NCI-H2081 (cell line): ENCODE data around the gene TMEM91.
A peak's percentile ranks its signal among the peaks of the same experiment; 100 is the strongest.
"Not testable (repeated sequence)": the region's sequence is repeated elsewhere in the genome, so short reads cannot be mapped to it uniquely, and the experiment has no call there.

ENCODE experiments used
- DNase-seq, 2 experiments: peaks; one replicate each; lab custom pipeline; 2025; lab: John Stamatoyannopoulos, UW

Gene TMEM91

DNA sequence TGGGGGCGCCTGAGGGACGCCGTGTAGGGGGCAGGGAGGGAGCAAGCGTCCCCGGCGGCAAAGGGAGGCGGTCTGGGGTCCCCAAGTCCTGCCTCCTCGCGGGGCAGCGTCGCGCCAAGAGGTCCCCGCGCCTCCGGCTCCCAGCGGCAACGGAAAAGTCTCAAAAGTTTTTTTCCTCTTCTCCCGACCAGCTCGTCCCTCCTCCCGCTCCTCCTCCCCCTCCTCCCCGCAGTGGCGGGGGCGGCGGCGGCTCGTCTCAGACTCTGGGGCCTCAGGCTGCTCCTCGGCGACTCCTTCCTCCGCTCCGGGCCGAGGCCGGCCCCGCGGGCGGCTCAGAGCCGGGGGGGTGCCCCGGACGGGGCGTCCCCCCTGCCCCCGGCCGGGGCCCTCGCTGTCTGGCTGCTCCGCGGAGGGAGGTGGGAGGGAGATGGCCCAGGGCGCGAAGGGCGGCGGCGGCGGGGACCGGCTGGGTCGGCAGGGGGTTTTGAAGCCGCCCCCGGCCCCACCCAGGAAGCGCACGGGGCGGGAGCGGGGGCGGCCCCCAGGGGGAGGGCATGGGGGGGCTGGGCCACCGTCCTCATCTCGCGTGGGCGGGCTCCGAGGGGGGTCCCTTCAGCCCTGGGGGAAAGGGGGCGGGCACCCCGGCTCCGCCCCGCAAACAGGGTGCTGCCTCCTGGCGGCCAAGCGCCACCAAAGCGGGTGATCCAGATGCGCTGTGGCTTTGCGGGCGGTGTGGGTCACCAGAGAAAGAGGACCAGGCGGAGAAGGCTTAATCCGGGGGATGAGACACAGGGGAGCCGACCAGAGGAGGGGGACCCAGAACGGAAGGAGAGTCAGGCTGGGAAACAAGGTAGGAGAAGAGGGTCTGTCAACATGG is 22.6 kb upstream of the TMEM91 start, which contains the start of gene TGFB1:
Gene TGFB1 (minus strand): TSS at position 457 of the 877 bp plus-strand sequence. CDS start 878 bp downstream, outside the sequence.
- no peak for DNase-seq

DNA sequence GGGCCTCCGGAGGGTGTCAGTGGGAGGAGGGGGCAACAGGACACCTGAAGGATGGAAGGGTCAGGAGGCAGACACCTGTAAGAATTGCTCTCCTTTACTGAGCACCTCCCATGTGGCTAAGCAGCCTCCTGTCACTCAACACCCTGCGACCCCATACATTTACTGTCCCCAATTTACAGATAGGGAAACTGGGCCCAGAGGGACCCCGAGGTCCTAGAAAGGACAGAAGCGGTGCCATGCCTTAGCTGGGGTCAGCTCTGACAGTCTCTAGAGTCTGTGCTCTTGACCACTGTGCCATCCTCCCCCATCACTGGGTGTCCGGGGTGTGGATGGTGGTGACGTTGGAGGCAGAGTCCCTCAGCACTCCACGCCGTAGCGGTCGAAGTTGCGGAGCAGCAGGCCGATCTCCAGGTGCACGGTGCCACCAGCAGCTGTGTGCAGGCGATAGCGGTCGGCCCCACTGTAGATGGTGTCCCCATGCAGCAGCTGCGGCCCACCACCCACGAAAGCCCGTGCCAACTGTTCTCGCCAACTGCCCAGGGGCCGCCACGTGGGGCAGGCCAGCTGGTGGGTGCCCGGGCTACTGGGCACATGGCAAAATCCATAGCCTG is 21.9 kb upstream of the TMEM91 start:
- no peak for DNase-seq

DNA sequence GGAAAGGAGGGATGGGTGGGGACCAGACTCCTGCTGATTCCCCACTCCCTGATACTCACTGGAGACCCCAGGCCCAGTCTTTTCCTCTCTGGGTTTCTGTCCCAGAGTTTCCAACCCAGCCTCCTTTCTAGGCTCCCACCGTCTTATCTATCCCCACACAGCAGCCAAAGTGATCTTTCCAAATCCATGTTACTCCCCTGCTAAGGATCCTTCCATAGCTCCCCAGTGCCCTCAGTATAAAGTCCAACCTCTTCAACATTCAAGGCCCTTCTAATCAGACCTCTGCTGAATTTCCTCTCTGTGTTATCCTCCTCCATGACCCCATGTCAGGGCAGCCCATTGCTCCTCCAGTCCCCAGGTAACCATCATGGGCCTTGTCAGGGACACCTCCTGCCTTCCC is 21.3 kb upstream of the TMEM91 start:
- no peak for DNase-seq

DNA sequence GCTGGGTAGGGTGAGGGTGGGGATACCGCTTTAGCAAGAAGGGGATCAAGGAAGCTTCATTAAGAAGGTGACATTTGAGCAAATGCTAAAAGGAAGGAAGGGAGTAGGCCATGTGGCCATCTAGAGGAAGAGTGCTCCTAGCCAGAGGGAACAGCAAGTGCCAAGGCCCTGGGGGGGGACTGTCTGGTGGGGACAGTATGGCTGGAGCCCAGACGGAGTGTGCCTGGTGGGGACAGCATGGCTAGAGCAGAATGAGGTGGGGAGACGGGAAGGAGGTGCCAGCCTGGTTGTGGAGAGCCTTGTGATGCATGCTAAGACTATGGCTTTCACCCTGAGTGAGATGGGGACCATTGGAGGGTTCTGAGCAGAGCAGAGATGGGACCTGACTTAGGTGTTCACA is 20.5 kb upstream of the TMEM91 start:
- DNase-seq = no peak

DNA sequence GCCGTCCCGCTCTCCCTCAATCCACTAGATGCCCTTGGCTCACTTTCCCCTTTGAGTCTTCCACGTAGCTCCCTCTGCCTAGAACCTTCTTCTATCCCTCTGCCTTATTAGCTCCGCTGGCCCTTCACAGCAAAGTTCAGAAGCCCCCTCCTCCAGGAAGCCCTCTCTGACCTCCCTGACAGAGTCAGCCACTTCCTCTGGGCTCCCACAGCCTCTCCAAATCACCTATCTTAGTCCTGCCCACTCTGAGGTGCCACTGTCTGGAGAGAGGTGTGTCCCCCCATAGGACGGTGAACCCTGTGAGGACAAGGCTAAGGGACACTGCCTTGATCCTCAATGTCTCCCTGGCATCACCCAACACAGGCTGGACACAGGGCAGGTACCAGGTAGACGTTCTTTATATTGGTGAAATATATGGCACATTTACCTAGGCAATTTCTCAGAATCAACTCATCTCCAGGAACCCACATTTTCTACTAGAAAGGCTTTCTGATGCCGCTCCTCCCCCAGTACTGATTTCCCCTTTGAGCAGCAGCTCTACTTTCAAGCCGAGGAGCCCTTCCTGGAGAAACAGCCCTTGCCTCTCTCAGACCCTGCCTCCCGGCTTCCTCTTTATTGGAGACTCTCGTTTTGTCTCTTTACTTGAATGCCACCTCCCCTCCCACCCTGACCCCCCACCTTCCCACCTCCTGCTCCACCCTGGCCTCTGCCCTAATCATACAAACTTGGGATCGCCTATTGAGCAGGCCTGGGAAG is 19.2 kb upstream of the TMEM91 start:
- no peak for DNase-seq

DNA sequence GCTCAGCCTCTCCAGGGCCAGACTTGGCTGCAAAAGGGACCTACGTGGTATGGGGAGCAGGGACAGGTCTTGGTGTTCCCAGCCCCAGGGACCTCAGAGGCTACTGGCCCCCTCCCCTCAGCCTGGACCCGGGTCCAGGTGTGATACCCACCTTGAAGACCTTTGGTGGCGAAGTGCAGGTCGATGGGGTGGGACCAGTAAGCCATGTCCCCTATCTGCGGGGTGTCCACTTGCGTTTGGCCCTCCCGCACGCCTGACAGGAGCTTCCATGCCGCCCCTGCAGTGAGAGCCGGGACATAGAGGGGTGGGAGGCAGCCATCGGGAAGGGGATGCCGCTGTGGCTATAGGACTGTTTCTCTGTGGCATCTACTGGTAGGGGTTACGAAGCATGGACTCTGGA is 18.6 kb upstream of the TMEM91 start:
- DNase-seq = no peak

DNA sequence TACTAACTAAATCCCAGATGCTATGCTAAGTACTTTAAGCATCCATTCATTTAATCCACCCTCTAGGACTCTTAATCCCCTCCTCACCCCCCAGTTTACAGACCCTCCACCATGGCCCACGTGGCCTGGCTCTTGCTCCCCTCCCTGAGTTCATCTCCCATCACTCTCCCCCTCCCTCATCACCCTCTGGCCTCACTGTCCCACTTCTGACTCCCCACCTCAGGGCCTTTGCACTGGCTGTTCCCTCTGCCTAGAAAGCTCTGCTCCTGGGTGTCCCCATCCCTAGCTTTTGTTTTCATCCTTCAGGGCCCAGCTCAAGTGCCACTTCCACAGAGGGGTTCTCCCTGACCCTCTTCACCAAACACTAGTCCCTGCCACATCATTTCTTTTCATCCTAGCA is 16.6 kb upstream of the TMEM91 start:
- no peak for DNase-seq

DNA sequence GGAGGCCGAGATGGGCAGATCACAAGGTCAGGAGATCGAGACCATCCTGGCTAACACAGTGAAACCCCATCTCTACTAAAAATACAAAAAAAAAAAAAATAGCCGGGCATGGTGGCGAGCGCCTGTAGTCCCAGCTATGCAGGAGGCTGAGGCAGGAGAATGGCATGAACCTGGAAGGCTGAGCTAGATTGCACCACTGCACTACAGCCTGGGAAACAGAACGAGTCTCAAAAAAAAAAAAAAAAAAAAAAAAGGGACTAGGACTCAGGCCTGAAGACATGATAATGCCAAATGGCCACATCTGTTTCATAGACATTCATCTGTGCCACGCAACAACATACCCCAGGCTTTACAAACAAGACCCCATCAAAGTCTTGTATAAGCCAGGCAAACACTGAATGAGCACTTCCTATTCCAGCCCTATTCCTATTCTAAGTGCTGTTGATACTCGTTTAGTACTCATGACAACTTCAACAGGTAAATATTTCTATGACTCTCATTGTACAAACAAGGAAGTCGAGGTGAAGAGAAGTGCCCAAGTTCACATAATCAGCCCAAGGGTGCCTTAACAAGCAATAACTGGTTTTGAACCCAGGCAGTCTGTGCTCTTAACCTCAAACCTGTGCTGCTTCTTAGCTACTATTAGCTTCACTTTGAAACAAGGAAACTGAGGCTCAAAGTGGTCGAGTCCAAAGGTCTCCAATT is 14.0 kb upstream of the TMEM91 start:
- DNase-seq = no peak

DNA sequence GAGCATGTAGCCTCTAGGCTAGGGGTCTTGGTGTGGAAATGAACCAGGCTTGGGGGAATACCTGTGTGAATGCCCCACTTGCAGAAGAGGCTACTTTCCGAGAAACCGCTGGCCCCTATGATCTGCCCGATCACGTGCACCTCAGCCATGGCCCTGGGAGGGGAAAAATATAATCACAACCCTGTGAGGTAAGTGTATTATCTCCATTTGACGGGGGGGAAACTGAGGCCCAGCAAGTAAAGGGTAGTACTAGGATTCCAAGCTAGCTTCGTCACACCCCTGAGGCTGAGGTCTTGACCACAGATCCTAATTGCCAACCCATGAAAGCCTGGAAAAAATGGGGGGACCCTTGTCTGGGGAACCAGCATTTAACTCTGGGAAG is 13.0 kb upstream of the TMEM91 start:
- no peak for DNase-seq

DNA sequence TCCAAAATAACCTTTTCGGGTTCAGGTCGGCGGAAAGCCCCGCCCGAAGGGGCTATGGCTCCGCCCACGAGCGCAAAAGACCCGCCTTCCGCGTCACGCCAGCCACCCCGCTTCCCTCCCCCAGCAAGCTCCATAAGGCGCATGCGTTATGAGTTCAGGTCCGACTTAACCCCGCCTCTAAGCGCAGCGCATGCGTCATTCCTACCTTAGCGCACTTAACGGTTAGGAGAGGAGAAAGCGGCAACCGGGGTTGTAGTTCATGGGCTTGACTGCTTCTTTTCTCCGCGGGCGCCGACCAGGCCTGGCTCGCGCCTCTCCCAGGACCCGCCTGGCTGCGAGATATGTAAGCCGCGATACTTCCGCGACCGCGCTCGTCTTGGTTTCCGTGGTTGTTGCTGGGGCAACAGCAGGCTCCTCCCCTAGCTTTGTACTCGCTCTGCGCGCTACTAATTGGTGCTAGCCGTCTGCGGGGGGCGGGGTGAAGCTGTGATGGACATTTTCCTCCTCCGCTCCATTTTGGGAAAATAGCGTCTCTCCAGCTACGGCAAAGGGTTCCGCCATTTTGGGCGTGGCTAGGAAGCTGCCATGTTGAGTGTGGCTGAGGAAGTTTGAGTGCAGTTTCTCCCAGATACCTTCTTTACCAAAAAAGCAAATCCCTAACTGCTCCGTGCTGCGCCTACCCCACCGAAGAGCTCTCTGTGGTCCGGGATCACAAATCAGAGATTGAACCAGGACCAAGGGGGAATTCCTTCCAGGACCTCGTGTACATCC is 12.4 kb upstream of the TMEM91 start, which contains the start of gene B9D2:
Gene B9D2 (minus strand): TSS at position 397 of the 771 bp plus-strand sequence. CDS start 630 bp downstream, outside the sequence.
- peak; percentile 97 to 98 for DNase-seq

DNA sequence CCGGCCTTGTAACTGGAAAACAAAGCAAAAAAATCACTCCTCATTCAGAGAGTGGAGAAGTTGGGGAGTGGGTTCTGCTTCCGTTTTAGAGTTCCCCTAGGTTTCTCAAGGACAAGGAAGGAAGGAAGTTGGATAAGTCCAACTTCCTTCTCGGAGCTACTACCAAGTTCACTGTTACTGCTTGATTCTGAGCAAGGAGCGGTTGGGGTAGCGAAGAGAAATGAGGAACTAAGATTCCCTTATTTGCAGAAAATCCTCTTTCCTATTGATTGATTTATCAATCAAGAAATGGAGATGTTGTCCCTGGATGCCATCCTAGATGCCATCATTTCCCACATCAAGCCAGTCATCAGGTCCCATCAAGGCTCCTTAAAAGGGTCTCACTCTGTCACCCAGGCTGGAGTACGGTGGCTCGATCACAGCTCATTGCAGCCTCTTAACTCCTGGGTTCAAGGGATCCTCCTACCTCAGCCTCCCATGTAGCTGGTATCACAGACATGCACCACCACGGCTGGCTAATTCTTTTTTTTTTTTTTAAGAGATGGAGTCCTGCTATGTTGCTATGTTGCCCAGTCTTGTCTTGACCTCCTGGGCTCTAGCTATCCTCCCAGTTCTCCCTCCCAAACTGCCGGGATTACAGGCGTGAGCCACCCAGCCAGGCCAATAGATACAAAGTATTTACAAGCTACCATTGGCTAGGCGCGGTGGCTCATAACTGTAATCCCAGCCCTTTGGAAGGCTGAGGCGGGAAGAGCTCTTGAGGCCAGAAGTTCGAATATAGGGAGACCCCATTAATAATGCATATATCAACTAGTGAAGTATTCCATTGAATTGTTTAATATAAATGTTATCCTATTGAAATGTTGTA is 11.6 kb upstream of the TMEM91 start:
- no peak for DNase-seq

DNA sequence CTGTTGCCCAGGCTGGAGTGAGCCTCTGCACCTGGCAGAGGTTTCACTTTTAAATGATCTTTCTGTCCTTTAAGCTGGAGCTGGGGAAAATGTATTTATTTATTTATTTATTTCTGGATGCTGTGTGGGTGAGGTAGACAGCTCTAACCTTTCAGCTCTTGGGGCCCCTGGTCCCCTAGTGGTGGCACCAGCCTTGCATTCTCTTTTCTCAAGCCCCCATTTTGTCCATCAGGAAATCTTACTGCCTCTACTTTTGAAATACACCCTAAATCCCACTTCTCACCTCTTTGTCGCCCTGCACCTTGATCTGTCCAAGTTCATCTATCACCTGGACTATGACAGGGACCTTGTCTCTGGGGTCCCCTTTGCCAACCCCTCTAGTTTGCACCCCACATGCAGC is 10.2 kb upstream of the TMEM91 start:
- no peak for DNase-seq

DNA sequence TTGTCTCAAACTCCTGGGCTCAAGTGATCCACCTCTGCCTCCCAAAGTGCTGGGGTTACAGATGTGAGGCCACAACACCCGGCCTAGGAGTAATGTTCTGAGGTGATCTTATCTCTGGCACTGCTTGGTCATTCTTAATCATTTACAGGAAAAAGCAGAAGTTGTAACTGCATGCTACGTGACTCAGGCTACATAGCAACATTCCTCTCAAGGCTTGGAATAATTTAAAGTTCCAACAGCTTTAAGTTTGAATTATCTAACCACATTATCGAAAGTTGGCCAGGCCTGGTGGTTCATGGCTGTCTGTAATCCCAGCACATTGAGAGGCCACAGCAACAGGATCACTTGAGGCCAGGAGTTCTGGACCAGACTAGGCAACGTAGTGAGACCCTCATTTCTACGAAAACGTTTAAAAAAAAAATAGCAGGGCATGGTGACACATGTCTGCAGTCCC is 8.5 kb upstream of the TMEM91 start:
- no peak for DNase-seq

DNA sequence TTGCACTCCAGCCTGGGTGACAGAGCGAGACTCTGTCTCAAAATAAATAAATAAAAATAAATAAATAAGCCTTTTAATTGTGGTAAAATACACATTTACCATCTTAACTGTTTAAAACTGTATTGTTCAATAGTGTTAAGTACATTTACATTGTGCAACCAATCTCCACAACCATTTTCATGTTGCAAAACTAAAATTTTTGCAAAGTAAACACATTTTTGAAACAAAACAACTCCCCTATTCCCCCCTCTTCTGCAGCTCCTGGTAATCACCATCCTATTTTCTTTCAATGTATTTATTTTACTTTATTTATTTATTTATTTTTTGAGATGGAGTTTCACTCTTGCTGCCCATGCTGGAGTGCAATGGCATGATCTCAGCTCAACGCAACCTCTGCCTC is 6.6 kb upstream of the TMEM91 start:
- DNase-seq = no peak

DNA sequence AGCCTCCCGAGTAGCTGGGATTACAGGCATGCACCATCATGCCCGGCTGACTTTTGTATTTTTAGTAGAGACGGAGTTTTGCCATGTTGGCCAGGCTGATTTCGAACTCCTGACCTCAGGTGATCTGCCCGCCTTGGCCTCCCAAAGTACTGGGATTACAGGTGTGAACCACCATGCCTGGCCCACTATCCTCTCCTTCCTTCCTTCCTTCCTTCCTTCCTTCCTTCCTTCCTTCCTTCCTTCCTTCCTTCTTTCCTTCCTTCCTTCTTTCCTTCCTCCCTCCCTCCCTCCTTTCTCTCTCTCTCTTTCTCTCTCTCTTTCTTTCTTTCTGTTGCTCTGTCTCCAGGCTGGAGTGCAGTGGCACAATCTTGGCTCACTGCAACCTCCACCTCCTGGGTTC is 5.2 kb upstream of the TMEM91 start:
- DNase-seq = not testable (repeated sequence)

DNA sequence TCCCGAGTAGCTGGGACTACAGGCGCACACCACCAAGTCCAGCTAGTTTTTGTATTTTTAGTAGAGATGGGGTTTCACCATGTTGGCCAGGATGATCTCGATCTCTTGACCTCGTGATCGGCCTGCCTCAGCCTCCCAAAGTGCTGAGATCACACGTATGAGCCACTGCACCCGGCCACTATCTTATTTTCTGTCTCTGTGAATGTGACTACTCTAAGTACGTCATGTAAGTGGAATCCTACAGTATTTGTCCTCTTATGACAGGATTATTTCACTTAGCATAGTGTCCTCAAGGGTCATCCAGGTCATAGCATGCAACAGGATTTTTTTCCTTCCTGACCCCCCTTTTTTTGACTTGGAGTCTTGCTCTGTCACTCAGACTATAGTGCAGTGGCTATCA is 4.8 kb upstream of the TMEM91 start:
- DNase-seq = no peak

DNA sequence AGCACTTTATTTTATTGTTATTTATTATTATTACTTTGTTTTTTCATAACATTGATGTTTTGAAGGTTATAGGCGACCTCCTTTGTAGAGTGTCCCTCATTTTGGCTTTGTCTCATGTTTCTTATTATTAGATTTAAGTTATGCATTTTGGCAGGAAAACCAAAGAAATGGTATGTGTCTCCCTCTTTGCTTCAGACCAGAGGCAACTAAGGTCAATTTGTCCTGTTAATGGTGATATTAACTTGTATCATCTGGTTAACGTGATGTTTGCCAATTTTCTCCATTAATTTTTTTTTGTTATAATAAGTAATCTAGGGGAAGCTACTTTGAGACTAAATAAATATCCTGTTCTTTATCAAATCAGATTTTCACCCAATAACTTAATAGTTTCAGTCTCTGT is 3.8 kb upstream of the TMEM91 start:
- DNase-seq = no peak

DNA sequence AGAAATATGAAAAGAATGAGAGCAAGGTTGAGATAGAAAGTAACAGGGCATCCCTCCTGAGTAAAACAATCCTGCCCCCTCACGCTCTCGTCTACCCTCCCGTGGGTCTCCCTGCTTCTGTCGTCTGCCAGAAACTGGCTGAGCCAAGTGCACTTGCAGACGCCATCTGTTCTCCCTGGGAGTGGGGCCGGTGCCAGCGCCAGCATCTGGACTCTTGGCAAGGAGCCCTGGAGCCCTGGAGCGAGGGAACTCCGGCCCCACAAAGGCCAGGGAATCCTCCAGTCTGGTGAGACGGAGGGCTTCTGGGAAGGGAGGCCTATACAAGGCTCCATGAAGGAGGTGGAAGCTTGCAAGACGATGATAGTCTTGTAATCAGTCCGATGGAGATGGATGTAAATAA is 2.3 kb upstream of the TMEM91 start:
- DNase-seq = peak; percentile 86 to 88

DNA sequence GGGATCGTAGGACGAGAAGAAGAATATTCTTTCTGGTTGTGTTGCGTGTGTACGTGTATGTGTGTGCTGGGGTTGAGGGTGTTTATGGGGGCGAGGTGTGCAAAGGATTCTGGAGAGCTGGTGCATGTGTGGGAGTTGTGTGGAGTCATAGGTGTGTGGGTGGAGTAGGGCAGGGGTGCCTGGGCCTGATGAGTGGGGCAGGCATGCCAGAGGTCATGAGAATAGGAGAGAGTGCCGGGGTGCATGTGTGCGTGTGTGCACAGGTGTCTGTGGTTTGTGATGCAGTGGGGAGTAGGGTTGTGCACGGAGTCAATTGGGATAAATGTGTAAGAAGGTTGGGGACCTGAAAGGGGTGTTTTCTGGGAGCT is 649 bp downstream of the TMEM91 start:
- DNase-seq = no peak

DNA sequence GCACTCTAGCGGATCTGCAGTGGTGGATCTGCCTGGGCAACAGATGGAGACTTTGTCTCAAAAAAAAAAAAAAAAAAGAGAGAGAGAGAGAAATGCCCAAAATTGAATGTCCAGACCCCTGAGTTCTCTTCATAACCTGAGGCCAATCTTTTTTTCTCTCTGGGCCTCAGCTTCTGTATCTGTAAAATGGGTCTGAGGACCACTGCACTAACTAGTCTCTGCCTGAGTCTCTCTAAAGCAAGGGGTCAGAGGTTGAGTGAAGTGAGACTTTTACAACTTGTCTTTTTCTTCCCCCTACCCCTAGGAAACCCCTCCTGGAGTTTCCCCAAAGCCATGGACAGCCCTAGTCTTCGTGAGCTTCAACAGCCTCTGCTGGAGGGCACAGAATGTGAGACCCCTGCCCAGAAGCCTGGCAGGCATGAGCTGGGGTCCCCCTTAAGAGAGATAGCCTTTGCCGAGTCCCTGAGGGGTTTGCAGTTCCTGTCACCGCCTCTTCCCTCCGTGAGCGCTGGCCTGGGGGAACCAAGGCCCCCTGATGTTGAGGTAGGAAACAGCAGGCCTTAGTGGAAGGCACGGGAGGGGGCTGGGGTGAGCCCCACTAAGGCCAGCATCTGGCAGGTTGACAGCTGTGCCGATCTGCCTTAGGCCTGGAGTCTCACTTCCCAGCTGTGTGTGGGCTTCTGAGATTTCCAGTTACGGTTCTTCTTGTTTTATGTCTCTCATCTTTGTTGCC is 1.8 kb downstream of the TMEM91 start:
- DNase-seq = no peak
